Kasumi-1 (cell line): Measurements from ENCODE around the gene COPS3.

Experiments used
- DNase-seq, 2 experiments: peaks; one replicate each; lab custom pipeline; 2025; lab: John Stamatoyannopoulos, UW

The COPS3 gene

GRCh38 chr17:17280613-17281549, at the start of gene COPS3:
Gene COPS3, minus strand, starts transcription at chr17:17281246. Its CDS starts 60 bp downstream, at chr17:17281186.
- peak; percentile 80 to 87 for DNase-seq

GRCh38 chr17:17328251-17328650, 47.2 kb upstream of the COPS3 start:
- no peak for DNase-seq

- no peak for DNase-seq
Observed at GRCh38 chr17:17326275-17326875, 45.3 kb upstream of the COPS3 start.

- no peak for DNase-seq
Observed at GRCh38 chr17:17325816-17326215, 44.8 kb upstream of the COPS3 start.

- no peak for DNase-seq
Observed at GRCh38 chr17:17325228-17325627, 44.2 kb upstream of the COPS3 start.

- DNase-seq = no peak
Observed at GRCh38 chr17:17324616-17325015, 43.6 kb upstream of the COPS3 start.

- DNase-seq = no peak
Observed at GRCh38 chr17:17322516-17323510, 41.8 kb upstream of the COPS3 start.

- DNase-seq = no peak
Observed at GRCh38 chr17:17321356-17322025, 40.4 kb upstream of the COPS3 start.

GRCh38 chr17:17320911-17321220, 39.8 kb upstream of the COPS3 start:
- DNase-seq = no peak

GRCh38 chr17:17320188-17320910, 39.3 kb upstream of the COPS3 start:
- no peak for DNase-seq

GRCh38 chr17:17315142-17315821, 34.2 kb upstream of the COPS3 start:
- no peak for DNase-seq

GRCh38 chr17:17314501-17315071, 33.5 kb upstream of the COPS3 start:
- no peak for DNase-seq

- DNase-seq = peak; percentile 1 to 3
Observed at GRCh38 chr17:17313350-17313991, 32.4 kb upstream of the COPS3 start.

GRCh38 chr17:17309356-17309755, 28.3 kb upstream of the COPS3 start:
- no peak for DNase-seq

GRCh38 chr17:17305281-17305801, 24.3 kb upstream of the COPS3 start:
- peak; percentile 70 to 74 for DNase-seq

GRCh38 chr17:17304521-17304985, 23.5 kb upstream of the COPS3 start:
- peak; percentile 50 to 51 for DNase-seq

GRCh38 chr17:17303847-17304490, 22.9 kb upstream of the COPS3 start:
- no peak for DNase-seq

GRCh38 chr17:17303010-17303846, 22.2 kb upstream of the COPS3 start, which contains the start of gene NT5M:
Gene NT5M, plus strand, starts transcription at chr17:17303373. Its CDS starts 178 bp downstream, at chr17:17303551.
- peak; percentile 38 to 51 for DNase-seq
